HG03565 (cell line): ENCODE data around the gene RANBP1.

Experiments
- ATAC-seq: cut with Tn5 transposase; IDR thresholded peaks from one replicate; pipeline ENCODE4 v1.9.1; 2021; ENCODE audit warnings: mild to moderate bottlenecking, moderate library complexity; ENCODE audit not compliant: unreplicated experiment

The RANBP1 gene

DNA sequence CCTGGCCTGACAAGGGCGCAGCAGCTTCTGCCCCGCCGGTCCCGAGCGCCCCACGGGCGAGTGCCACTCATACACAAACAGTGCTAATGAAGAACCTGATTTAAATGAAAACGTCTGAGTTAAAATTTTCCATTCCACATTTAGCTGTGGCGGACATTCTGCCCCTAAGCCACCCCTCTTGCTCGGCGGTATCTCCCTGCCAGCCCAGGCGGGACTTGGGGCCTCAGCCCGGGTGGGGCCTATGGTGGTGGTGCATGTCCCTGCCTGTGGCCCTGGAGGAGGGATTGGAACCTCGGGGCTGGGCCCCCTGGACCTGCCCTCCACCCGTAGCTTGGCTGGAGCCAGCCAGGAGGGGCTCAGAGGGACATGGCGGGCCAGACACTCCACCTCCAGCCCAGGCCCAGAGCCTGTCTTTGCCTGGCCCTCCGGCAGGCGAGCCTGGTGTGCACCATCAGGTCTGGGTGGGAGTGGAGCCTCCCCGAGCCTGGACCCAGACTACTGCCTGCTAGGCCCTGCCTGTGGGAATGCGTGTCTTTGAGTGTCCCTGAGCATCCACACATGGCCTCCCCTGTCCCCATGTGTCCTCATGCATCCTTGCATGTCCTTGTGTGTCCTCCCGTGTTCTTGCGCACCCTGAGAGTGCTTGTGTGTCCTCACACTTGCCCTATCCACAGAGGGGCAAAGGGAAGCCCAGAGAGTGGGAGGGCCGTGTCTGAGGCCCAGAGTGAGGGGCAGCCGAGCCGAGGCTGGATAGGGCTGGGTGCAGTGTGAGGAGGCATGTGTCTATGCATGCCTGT is 20.1 kb downstream of the RANBP1 start:
- ATAC-seq, result no peak

DNA sequence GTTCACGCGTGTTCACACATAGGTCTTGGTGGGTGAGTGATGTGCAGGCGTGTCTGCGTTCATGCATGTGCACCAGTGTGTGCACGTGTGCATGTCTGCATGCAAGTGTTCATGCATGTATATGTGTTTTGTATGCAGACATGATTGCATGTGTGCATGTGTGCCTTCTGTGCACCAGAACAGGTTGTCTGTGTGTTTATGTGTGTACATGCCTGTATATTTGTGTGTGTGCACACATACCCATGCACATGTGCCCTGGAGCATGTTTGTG is 20.6 kb downstream of the RANBP1 start:
- ATAC-seq, result no peak

DNA sequence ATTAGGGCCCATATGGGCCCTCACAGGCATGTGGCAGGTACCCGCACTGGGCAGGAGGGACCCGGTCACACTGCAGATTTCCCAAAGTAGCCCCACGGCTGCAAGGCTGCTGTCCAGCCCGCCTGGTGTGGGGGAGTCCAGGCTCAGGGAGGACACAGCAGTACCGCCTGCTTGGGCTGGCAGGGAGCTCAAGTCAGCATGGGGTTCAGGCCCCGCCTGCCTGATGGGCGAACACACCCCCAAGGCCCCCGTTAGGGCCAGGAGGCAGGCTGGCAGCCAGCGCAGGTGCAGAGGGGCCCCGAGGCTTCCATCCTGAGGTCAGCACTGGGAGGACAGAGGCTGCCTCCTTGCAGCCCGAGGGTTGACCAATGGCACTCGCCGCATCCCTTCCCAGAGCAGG is 21.2 kb downstream of the RANBP1 start:
- ATAC-seq, result no peak

DNA sequence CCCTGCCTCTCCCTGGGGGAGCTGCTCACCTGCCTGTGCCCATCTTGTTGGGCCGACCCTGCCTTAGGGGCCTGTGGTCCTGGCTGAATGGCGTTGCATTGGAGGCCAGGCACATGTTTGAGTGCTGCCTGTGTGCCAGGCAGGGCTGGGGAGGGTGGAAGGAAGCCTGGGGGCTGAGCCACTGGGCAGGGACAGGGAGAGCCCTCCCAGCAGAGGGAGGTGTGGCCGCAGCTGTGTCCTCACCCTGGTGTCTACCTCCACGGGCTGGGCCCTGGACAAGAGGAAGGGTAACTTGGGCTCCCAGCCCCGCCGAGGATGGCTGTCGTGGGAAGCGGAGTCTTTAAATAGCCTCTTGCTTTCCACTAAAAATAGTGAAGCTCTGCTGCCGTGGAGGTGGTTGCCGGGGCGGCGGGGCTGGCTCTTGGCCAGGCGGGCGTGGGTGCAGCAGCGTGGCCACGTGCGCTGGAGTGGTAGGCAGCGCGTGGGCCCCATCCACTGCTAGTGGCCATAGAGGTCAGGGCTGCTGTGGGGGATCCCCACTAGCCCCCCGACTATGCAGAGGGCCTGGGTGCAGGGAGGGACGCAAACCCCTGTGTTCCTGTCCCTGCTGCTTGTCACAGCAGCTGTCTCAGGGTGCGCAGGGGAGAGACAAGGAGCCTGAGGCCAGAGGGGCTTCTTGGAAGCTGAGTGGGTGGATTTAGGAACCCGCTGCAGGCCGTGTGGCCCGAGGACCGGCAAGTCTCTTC is 21.9 kb downstream of the RANBP1 start:
- no peak for ATAC-seq

DNA sequence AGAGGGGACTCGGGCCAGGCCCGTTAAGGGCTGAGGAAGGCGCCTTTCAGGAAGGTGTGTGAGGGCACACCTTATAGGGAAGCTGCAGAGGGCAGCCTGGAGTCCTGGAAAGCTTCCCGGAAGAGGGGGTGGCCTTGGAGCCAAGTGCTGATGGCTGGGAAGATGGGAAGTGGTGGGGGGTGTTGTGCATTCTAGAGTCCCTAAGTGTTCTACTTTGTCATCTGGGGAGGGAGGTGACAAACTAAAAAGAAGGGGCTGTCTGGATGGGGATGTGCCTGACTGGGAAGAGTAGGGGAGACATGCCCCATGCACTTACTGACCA is 22.5 kb downstream of the RANBP1 start:
- no peak for ATAC-seq

DNA sequence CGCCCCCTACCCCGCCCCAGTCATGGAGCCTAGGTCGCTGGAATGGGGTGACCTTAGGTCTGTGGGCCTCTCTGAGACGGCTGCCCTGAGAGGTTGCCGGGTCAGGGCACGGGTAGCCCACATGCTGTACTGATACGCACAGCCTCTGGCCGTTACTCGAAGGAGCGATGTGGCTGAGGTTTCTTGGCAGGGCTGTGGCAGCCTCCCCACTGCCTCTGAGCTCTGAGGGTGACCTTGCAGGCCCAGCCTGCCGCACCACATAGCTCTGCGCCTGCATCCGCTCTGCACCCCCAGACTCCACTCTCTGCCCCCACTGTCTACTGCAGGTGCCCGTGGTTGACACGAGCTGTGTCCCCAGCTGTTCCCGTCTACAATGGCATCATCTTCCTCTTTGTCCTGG is 23.0 kb downstream of the RANBP1 start:
- ATAC-seq, result no peak

DNA sequence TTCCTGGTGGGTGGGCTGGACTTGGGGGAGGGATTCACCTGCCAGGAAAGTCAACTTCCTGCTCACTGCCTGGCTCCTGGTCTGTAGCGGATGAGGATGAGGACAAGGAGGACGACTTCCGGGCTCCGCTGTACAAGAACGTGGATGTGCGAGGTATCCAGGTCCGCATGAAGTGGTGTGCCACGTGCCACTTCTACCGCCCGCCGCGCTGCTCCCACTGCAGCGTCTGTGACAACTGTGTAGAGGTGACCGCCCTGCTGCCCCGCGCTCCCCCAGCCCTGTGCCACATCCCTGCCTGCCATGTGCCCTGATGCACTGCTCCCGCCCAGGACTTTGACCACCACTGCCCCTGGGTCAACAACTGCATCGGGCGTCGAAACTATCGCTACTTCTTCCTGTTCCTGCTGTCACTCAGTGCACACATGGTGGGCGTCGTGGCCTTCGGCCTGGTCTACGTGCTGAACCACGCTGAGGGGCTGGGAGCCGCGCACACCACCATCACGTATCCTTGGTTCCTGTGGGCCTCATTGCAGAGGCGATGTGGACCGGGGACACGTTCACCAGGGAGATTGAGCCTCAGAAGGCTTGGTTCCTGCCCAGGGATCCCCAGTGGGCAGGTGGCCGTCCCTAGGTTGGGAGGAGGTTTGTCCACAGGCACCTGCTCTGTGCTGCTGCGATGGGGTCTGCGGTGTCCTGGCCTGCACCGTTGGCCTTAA is 23.6 kb downstream of the RANBP1 start:
- ATAC-seq, result no peak

DNA sequence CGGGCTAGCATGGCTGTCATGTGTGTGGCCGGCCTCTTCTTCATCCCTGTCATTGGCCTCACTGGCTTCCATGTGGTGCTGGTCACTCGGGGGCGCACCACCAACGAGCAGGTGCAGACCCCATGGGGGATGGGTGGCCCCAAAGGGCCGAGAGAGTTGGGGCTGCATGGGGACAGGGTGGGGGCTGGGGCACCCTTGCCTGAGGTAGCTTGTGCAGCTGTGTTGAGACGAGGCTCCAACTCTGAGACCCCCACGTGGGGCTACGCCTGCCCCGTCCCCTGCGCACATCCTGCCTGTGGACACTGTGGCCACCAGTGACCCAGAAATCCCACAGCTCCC is 24.2 kb downstream of the RANBP1 start:
- no peak for ATAC-seq

DNA sequence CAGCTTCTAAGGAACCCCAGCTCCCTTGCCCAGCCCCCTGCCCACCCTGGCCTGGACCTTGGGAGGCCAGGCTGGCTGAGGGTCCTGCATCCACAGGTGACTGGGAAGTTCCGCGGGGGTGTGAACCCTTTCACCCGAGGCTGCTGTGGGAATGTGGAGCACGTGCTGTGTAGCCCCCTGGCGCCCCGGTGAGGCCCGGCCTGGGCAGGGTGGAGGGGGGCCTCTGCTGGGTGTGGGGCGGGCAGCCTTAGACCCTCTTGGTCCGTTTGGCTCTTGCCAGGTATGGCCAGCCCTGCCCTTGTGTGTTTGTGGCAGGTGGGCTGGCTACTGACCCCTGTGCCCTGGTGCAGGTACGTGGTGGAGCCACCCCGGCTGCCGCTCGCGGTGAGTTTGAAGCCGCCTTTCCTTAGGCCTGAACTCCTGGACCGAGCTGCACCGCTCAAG is 24.6 kb downstream of the RANBP1 start:
- no peak for ATAC-seq

DNA sequence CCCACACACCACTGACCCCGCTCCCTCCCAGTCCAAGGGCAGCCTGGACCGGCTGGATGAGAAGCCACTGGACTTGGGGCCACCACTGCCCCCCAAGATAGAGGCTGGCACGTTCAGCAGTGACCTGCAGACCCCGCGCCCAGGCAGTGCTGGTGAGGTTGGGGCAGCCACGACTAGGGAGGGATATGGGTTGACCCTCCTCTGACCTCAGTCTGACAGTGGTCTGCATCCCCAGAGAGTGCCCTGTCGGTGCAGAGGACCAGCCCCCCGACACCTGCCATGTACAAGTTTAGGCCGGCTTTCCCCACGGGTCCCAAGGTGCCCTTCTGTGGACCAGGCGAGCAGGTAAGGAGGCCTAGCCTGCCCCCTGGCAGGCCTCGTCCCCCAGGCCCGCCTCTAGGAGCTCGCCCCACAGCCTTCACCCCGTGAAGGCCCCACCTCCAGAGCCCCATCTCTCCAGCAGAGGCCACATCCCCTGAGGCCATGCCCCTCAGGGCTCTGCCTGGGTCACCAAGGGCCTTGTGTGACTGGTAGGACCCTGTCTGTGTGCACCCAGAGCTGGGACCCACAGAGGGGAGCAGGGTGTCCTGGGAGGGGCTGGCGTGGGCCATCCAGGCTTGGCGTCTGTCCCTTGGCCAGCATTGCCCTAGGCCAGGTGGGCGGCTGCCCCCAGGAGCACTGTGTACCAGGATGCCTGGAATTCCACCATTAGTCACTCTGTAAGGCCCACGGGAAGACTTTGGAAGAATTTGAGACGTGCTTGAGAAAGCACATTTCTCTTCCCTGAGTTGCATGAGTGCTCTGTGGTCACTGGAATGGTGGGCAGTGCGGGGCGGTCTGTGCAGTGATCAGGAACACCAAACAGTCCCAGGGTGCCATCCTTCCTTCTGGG is 25.5 kb downstream of the RANBP1 start:
- ATAC-seq, result no peak

DNA sequence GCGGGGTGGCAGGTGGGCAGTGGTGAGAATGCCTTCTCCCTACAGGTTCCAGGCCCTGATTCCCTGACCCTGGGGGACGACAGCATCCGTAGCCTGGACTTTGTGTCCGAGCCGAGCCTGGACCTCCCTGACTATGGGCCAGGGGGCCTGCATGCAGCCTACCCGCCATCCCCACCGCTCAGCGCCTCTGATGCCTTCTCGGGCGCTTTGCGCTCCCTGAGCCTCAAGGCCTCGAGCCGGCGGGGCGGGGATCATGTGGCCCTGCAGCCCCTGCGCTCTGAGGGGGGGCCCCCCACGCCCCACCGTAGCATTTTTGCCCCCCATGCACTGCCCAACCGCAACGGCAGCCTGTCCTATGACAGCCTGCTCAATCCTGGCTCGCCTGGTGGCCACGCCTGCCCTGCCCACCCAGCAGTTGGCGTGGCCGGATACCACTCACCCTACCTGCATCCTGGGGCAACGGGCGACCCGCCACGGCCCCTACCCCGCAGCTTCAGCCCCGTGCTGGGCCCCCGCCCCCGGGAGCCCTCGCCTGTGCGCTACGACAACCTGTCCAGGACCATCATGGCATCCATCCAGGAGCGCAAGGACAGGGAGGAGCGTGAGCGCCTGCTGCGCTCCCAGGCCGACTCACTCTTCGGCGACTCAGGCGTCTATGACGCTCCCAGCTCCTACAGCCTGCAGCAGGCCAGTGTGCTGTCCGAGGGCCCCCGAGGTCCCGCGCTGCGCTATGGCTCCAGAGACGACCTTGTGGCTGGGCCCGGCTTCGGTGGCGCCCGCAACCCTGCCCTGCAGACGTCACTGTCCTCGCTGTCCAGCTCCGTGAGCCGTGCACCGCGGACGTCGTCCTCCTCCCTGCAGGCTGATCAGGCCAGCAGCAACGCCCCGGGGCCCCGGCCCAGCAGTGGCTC is 27.1 kb downstream of the RANBP1 start:
- ATAC-seq, result no peak

DNA sequence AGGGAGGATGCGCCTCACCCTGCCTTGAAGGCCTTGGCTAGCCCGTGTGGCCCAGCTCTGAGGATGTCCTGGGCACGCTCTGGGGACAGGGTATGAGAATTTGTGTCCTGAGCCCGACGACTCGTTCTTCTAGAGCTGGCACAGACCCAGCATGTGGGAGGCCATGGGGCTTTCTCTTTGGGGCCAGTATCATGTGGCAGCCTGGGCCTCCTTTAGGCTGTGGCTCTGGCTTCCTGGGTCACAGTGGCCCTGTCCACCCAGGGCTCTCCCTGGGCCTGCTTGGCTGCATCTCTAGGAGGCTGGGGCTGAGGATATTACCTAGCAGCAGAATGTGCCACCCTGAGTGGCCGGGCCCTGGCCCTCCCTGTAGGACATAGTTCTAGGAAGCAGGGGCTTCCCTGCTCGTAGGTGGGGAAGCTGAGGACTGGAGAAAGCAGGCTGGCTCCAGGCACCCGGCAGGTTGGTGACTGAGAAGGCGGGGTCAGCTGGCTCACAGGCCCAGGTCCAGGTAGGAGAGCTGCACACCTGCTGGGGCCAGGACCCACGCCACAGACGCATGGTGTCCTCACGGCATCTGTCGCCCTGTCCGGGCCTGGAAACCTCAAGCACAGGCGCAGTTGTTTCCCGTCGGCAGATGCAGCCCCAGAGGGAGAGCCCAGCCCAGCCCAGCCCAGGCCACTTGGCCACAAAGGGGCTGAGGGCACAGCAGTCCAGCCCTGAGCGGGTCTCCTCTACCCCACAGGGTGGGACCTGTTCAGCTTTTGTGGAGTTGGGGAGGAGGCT is 28.2 kb downstream of the RANBP1 start:
- no peak for ATAC-seq

DNA sequence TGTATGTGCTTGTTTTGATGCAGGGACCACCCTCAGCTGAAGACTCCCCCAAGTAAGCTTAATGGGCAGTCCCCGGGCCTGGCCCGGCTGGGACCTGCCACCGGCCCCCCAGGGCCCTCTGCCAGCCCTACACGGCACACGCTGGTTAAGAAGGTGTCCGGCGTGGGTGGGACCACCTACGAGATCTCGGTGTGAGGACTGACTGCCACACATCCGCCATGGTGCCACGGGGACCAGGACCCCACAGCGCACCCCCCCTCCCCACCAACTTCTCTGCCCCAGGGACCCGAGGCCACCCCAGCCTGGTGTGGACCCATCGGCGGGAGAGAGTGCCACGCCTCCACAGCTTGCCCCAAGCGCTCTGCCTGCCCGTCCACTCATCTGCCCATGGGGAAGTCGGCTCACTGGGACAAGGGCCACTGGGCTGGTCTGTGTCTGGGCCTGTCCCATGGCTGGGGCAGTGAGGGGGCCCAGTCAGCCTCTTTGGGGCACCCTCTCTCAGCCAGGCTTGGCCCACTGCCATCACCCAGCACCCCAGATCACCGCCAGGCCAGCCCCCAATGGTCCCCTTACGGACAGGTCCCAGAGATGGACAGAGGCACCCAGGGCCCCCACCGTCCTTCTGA is 29.4 kb downstream of the RANBP1 start:
- no peak for ATAC-seq

DNA sequence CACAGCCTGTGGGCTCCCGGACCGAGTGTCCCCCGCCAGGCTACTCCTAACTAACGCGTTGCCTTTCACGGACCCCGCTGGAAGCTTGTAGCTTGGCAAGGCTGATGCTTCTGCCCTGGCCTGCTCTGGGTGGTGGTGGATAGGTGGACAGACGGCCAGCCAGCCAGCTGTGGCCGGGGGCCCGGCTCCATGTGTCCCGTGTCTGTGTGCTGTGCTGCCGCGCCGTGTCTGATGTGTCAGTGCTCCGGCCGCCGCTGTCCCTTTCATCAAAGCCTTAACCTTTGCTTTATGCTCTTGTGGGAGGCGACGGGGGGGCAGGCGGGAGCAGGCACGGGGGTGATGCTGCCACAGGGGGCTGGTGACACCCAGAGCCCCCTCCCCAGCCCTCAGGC is 29.9 kb downstream of the RANBP1 start:
- ATAC-seq, result no peak

DNA sequence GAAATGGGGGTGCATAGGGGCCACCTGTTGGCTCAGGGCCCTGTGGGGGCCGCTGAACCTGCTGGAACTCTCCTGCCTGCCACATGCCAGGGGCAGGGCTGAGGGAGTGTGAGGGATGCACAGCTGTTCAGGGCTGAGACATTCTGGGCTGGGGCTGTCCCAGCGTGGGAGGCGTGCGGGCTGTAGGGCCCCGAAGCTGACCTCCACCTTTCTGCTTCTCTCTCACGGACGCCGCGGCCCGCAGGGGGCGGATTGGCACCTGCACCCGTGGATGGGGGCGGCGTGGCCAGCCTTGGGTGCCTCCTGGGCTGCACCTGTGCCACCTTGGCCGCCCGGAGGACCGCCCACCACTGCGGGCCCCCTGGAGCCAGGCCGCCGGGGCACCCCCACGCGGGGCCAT is 30.9 kb downstream of the RANBP1 start:
- no peak for ATAC-seq

DNA sequence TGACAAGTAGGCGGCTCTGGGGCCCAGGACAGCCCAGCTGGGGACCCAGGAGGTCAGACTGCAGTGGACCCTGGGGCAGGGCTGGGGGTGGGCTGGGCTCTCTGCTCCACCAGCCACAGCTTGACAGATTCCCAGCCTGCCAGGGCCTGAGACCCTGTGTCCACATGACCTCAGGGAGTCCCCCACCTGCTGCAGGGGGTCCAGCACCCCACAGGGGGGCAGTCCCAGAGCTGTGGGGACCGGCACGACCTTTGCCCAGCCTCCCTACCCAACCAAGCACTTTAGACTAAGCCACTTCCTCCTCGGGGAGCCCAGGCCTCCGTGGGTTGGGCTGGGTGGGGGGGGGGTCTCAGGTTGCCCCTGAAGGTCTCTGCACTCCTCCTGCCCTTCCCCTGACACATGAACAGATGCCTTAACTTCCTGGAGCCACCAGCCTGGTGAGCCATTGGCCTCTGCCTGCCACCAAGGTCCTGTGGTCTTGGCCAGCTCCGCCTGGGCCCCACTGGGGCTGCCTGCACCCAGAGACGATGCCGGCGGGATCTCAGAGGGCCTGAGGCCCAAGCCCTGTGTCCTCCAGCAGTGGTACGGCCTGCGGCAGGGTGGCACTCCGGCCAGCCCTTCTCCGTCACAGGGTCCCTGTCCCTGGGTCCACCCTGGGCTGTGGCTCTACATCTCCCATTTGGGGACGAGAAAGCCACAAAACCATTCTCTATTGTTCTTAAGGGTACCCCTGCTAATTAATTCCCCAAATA is 31.5 kb downstream of the RANBP1 start:
- no peak for ATAC-seq

DNA sequence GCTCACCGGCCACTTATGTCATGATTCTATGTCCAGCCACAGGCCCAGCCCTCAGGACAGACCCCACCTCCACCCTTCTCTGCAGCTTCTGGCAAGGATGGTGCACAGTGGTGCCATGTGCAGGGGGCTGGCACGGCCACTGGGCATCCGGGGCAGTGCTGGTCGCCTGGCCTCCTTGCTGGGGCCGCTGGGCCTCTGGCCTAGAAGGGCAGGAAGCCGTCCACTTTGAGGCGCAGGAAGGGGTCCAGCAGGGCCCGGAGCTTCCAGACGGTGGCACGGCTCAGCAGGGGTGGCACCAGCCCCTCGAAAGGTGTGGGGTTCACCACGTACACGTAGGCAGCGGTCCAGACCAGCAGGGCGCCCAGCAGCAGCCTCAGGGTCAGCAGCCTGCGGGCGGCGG is 32.5 kb downstream of the RANBP1 start:
- ATAC-seq, result no peak
